Smooth muscle cell (in vitro differentiated cells): ENCODE measurements around the gene TFDP1. TPM values are rescaled to one million over a fixed set of nuclear protein-coding genes. Genes with fewer than 3 reads are reported as not detected.

Experiments
- DNase-seq: peaks from one replicate; lab custom pipeline; 2025; ENCODE audit not compliant: unreplicated experiment; lab: John Stamatoyannopoulos, UW
- H2AFZ ChIP-seq: fragments of 200-600 bp; sonication (generic); 2 replicates; pipeline ENCODE4 v1.6.0; 2016; ENCODE audit warnings: antibody characterized with exemption, low read depth, mild to moderate bottlenecking
- H3F3A ChIP-seq: fragments of 200-600 bp; sonication (generic); 2 replicates; pipeline ENCODE4 v1.6.0; 2017; ENCODE audit warnings: antibody characterized with exemption, low read depth
- H3K27ac ChIP-seq: fragments of 200-600 bp; sonication (generic); 2 replicates; pipeline ENCODE4 v1.5.1; 2016; ENCODE audit warnings: low read depth, mild to moderate bottlenecking
- H3K27me3 ChIP-seq: fragments of 200-600 bp; sonication (generic); 2 replicates; pipeline ENCODE4 v1.6.1; 2016; ENCODE audit warnings: low read depth, mild to moderate bottlenecking
- H3K36me3 ChIP-seq: fragments of 200-600 bp; sonication (generic); 2 replicates; pipeline ENCODE4 v1.5.1; 2016; ENCODE audit warnings: low read depth
- H3K4me1 ChIP-seq: fragments of 200-600 bp; sonication (generic); 2 replicates; pipeline ENCODE4 v1.5.1; 2016; ENCODE audit warnings: low read depth
- H3K4me2 ChIP-seq: fragments of 200-600 bp; sonication (generic); 2 replicates; pipeline ENCODE4 v1.6.0; 2016; ENCODE audit warnings: mild to moderate bottlenecking
- H3K4me3 ChIP-seq: fragments of 200-600 bp; sonication (generic); 2 replicates; pipeline ENCODE4 v1.5.1; 2016; ENCODE audit warnings: mild to moderate bottlenecking
- H3K79me2 ChIP-seq: fragments of 200-600 bp; sonication (generic); 2 replicates; pipeline ENCODE4 v1.6.0; 2016; ENCODE audit warnings: low read depth, mild to moderate bottlenecking
- H3K9ac ChIP-seq: fragments of 200-600 bp; sonication (generic); 2 replicates; pipeline ENCODE4 v1.6.0; 2016; ENCODE audit warnings: low read depth
- H3K9me3 ChIP-seq: fragments of 200-600 bp; sonication (generic); replicated peaks from 2 replicates; pipeline ENCODE4 v1.5.1; 2016; ENCODE audit warnings: low read depth
- H4K20me1 ChIP-seq: fragments of 200-600 bp; sonication (generic); 2 replicates; pipeline ENCODE4 v1.6.0; 2016; ENCODE audit warnings: low read depth
- WGBS: methylation state at CpG from one replicate; pipeline ENCODE4 v1.1.7; 2016; ENCODE audit warnings: low lambda C conversion rate; 5-methylcytosine and 5-hydroxymethylcytosine counted together
- polyA plus RNA-seq: library from polyadenylated mRNA; unstranded; fragments of >200 nt; fragmentation: Nextera tagmentation; extraction: Ambion mirVana; gene quantifications from 2 replicates; pipeline ENCODE4 v1.2.1, GENCODE V29; 2016
- total RNA-seq: library from RNA; depleted of rRNA; stranded (reverse); fragments of >200 nt; gene quantifications from 2 replicates; pipeline ENCODE4 v1.2.3, GENCODE V29; 2014
- TF ChIP-seq, protein P1 (sequence below): fragments of 200-600 bp; sonication (generic); IDR thresholded peaks from 2 replicates; pipeline ENCODE4 v1.5.1; 2017; ENCODE audit warnings: borderline replicate concordance, mild to moderate bottlenecking, antibody characterized with exemption; ENCODE audit not compliant: insufficient read depth, poor library complexity, severe bottlenecking

Gene TFDP1
- total and polyA plus RNA-seq, 2 experiments from 2014 or later, result 52.8 to 53.6 TPM

DNA sequence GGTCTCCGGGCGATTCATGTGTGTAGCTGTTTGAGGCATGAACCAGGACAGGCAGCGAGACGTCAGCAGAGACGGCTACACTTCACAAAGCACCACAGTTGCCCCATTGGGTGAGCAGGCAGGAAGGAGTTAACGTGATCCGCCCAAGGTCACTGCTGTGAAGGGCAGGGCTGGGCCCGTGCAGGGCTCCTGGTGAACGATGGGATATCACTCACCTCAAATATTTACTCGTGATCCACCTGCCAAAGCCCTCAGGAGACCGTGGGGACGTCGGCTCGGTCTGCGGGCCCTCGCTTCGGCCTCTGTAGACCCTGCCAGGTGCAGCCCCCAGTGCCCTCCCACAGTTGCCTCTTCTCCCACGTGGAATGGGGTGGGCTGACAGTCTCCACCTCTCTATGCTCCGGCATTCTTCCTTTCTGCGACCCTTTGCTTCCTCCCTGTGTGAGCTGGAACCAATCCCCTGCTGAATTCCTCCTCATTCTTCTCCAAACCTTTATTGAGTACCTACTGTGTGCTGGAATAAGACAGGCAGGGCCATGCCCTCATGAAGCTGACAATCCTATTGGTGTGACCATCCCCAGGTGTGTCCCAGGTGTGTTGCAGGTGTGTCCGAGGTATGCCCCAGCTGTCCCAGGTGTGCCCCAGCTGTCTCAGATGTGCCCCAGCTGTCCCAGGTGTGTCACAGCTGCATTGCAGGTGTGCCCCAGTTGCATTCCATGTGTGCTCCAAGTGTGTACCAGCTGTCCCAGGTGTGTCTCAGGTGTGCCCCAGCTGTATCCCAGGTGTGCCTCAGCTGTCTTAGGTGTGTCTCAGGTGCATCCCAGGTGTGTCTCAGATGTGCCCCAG lies 80.4 kb downstream of the TFDP1 start:
- Histone ChIP-seq H3K4me3 (no peak overlapping the region), H3K27ac (no peak overlapping the region), H3K9ac (no peak overlapping the region), H2AFZ (no peak overlapping the region), H3K9me3 (no peaks in the 10 kb centered on the region), H3F3A (no peaks in the 10 kb centered on the region), H3K27me3 (no peaks in the 10 kb centered on the region), H3K36me3 (no peaks in the 10 kb centered on the region), H3K4me2 (no peak overlapping the region), H3K4me1 (no peaks in the 10 kb centered on the region), H3K79me2 (no peaks in the 10 kb centered on the region), H4K20me1 (no peaks in the 10 kb centered on the region)
- TF ChIP-seq, protein P1, sequence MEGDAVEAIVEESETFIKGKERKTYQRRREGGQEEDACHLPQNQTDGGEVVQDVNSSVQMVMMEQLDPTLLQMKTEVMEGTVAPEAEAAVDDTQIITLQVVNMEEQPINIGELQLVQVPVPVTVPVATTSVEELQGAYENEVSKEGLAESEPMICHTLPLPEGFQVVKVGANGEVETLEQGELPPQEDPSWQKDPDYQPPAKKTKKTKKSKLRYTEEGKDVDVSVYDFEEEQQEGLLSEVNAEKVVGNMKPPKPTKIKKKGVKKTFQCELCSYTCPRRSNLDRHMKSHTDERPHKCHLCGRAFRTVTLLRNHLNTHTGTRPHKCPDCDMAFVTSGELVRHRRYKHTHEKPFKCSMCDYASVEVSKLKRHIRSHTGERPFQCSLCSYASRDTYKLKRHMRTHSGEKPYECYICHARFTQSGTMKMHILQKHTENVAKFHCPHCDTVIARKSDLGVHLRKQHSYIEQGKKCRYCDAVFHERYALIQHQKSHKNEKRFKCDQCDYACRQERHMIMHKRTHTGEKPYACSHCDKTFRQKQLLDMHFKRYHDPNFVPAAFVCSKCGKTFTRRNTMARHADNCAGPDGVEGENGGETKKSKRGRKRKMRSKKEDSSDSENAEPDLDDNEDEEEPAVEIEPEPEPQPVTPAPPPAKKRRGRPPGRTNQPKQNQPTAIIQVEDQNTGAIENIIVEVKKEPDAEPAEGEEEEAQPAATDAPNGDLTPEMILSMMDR, result no peak
- no peak for DNase-seq
- WGBS, result 85% methylated on average over 21 of the region's 21 CpGs

GRCh38 chr13:113665597-113666328 lies 81.2 kb downstream of the TFDP1 start:
- Histone ChIP-seq H3K36me3 (no peaks in the 10 kb centered on the region), H3K27me3 (no peaks in the 10 kb centered on the region), H4K20me1 (no peaks in the 10 kb centered on the region), H3K4me1 (no peaks in the 10 kb centered on the region), H3K4me2 (no peak overlapping the region), H3K79me2 (no peaks in the 10 kb centered on the region), H3K4me3 (no peak overlapping the region), H3F3A (no peaks in the 10 kb centered on the region), H3K9ac (no peak overlapping the region), H3K9me3 (no peaks in the 10 kb centered on the region), H2AFZ (no peak overlapping the region), H3K27ac (no peak overlapping the region)
- WGBS, result 89% methylated on average over 3 of the region's 3 CpGs
- TF ChIP-seq, protein P1, result no peak
- DNase-seq, result no peak

DNA sequence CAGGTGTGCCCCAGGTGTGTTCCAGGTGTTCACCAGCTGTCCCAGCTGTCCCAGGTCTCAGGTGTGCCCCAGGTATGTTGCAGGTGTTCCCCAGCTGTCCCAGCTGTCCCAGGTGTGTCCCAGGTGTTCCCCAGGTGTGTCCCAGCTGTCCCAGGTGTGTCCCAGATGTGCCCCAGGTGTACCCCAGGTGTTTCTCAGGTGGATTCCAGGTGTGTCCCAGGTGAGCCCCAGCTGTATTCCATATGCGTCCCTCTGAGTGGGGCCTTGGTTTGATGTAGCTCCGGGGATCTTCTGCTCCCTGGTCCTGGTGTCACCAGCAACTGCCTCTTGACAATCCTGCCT lies 81.7 kb downstream of the TFDP1 start:
- DNase-seq, result no peak
- H3K4me1 ChIP-seq, result no peaks in the 10 kb centered on the region
- H3K9ac ChIP-seq, result no peak overlapping the region
- no peak overlapping the region for H2AFZ ChIP-seq
- no peak overlapping the region for H3K27ac ChIP-seq
- H3K79me2 ChIP-seq, result no peaks in the 10 kb centered on the region
- TF ChIP-seq, protein P1, result no peak
- no peak overlapping the region for H3K4me3 ChIP-seq
- no peaks in the 10 kb centered on the region for H3F3A ChIP-seq
- H3K4me2 ChIP-seq, result no peak overlapping the region
- H3K9me3 ChIP-seq, result no peaks in the 10 kb centered on the region
- 92% methylated on average over 2 of the region's 2 CpGs for WGBS
- H3K36me3 ChIP-seq, result no peaks in the 10 kb centered on the region
- no peaks in the 10 kb centered on the region for H4K20me1 ChIP-seq
- no peaks in the 10 kb centered on the region for H3K27me3 ChIP-seq
